Neural crest cell (in vitro differentiated cells): ENCODE data around the gene HDAC4. TPM values are rescaled to one million over a fixed set of nuclear protein-coding genes. Genes with fewer than 3 reads are reported as not detected.
A peak's percentile ranks its signal among the peaks of the same experiment; 100 is the strongest.

Experiments
- DNase-seq: peaks from one replicate; pipeline ENCODE4 v3.0.0; 2021; ENCODE audit warnings: low read depth, mixed read lengths, low spot score
- H3K27ac Mint-ChIP-seq: one replicate; pipeline ENCODE4 v1.8.0; 2021; ENCODE audit warnings: mild to moderate bottlenecking, mixed read lengths; ENCODE audit not compliant: unreplicated experiment
- H3K27me3 Mint-ChIP-seq: 2 replicates; pipeline ENCODE4 v1.8.0; 2021; ENCODE audit warnings: low read depth, mild to moderate bottlenecking, mixed read lengths
- H3K36me3 Mint-ChIP-seq: 2 replicates; pipeline ENCODE4 v1.8.0; 2021; ENCODE audit warnings: low read depth, mild to moderate bottlenecking, mixed read lengths
- H3K4me1 Mint-ChIP-seq: 2 replicates; pipeline ENCODE4 v1.8.0; 2021; ENCODE audit warnings: mixed read lengths
- H3K4me3 Mint-ChIP-seq: one replicate; pipeline ENCODE4 v1.8.0; 2021; ENCODE audit warnings: mild to moderate bottlenecking, mixed read lengths
- H3K9me3 Mint-ChIP-seq: 2 replicates; pipeline ENCODE4 v1.8.0; 2021; ENCODE audit warnings: mixed read lengths
- CTCF ChIP-seq: fragments of 200-600 bp; sonication (generic); conservative IDR thresholded peaks from 2 replicates; pipeline ENCODE4 v1.5.0; 2021; ENCODE audit warnings: antibody characterized with exemption, mild to moderate bottlenecking
- total RNA-seq: library from RNA; stranded (reverse); gene quantifications from 2 replicates; pipeline ENCODE4 v1.2.1, GENCODE V29; 2021

Gene HDAC4
- total RNA-seq, 1 donor from 2014 or later, result 52.1 TPM

- DNase-seq, result peak; percentile 38
- Mint-ChIP-seq H3K9me3 (no peaks in the 10 kb centered on the region), H3K4me3 (no peak overlapping the region), H3K27me3 (no peaks in the 10 kb centered on the region), H3K36me3 (peaks cover 6% of the 10 kb centered on the region), H3K27ac (no peak overlapping the region), H3K4me1 (no peaks in the 10 kb centered on the region)
- peak; percentile 74 for TF ChIP-seq CTCF
Measured at GRCh38 chr2:239143858-239144712, 256.7 kb downstream of the HDAC4 start.

- no peaks in the 10 kb centered on the region for H3K27me3 Mint-ChIP-seq
- no peak overlapping the region for H3K27ac Mint-ChIP-seq
- H3K9me3 Mint-ChIP-seq, result no peaks in the 10 kb centered on the region
- H3K4me1 Mint-ChIP-seq, result no peaks in the 10 kb centered on the region
- H3K36me3 Mint-ChIP-seq, result peaks cover 8% of the 10 kb centered on the region
- no peak for TF ChIP-seq CTCF
- DNase-seq, result no peak
- H3K4me3 Mint-ChIP-seq, result no peak overlapping the region
Measured at GRCh38 chr2:239142806-239143205, 258.0 kb downstream of the HDAC4 start.

- TF ChIP-seq CTCF, result no peak
- peak overlapping the region; percentile 50 for H3K27ac Mint-ChIP-seq
- no peaks in the 10 kb centered on the region for H3K4me1 Mint-ChIP-seq
- H3K9me3 Mint-ChIP-seq, result no peaks in the 10 kb centered on the region
- no peak overlapping the region for H3K4me3 Mint-ChIP-seq
- no peaks in the 10 kb centered on the region for H3K27me3 Mint-ChIP-seq
- H3K36me3 Mint-ChIP-seq, result peaks cover 8% of the 10 kb centered on the region
- no peak for DNase-seq
Measured at GRCh38 chr2:239142296-239142695, 258.5 kb downstream of the HDAC4 start.

GRCh38 chr2:239141021-239141760 is 259.6 kb downstream of the HDAC4 start:
- H3K27me3 Mint-ChIP-seq, result no peaks in the 10 kb centered on the region
- H3K27ac Mint-ChIP-seq, result no peak overlapping the region
- no peak overlapping the region for H3K4me3 Mint-ChIP-seq

More at GRCh38 chr2:239141021-239141760, 259.6 kb downstream of the HDAC4 start:
- peaks cover 14% of the 10 kb centered on the region for H3K36me3 Mint-ChIP-seq
- H3K4me1 Mint-ChIP-seq, result no peaks in the 10 kb centered on the region
- no peak for TF ChIP-seq CTCF
- DNase-seq, result no peak
- peaks cover 3% of the 10 kb centered on the region for H3K9me3 Mint-ChIP-seq
